Fibroblast of skin of abdomen (primary cell): ENCODE results near the gene BST1.
"Not testable (repeated sequence)": the region's sequence is repeated elsewhere in the genome, so short reads cannot be mapped to it uniquely, and the experiment has no call there.

Source experiments
- DNase-seq: peaks from one replicate; pipeline ENCODE4 v3.0.0-alpha.2; 2013

Gene BST1

DNA sequence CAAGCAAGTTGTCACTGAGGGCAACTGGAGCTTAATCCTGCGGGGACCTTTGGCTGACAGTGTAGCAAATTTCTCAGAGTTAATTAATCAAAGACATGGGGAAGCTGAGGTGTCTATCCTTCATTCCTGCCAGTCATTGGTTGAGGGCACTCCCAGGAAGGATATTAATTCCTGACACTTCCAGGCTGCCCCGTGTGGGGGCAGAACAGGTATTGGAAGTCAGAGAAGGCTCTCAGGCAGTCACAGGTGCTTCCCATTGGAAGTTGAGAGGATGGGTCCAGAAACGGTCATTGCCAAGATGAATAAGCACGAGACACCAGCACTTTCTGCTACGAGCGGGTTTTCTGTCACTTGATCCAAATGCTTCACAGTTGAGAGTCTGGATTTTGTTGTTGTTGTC lies 46.1 kb downstream of the BST1 start:
- no peak for DNase-seq

DNA sequence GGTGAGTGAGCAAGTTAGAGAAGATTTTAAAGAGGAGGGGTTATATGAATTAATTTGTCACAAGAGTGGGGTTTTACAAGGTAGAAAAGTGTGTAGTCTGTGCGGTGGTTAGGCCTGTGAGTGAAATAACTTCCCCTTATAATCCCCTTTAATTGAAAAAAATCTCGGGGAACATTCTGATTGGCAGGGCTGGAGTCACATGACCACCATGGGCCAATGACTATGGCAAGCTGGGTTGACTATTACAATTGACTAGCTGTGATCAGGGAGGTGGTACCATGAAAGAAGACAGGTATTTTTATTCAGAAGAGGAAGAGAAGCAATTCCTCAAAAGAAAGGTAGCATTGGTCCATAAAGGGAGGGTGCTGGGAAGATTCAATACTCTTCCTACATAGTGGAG lies 48.3 kb downstream of the BST1 start:
- DNase-seq: no peak

DNA sequence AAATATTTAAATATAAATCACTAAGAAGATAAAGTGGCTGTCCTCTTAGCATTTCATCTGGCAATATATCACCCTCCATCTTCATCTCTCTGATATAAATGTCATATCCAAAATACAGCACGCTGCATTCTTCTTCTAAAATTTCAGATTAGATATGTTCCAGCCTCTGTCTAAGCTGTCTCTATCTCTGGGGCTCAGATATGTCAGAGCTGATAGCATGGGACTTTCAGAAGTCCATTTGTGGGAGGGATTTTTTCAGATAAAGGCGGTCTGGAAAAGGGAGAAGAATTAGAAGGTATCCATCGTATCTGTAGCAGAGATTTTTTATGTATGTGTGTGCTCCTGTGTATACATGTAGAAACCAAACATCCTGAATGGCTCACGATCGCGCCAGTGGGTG lies 50.2 kb downstream of the BST1 start:
- DNase-seq: no peak

DNA sequence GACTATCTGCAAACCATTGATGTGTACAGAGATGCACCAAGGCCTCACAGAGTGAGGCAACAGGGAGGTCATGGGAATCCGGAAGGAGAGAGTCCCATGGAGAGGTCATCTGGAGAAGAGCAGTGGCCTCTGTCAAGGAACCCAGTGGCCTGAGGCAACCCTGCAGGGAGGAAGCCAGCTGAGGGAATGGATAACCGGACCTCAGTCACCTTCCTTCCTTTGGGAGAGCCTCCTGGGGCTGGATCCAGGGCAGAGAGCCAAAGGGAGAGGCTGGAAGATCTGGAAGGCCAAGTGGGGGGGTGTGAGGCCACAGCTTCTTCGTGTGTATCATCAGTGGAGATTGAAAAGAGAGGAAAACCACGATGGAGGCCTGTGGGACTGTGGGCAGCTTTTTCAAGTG lies 50.9 kb downstream of the BST1 start:
- DNase-seq: no peak

DNA sequence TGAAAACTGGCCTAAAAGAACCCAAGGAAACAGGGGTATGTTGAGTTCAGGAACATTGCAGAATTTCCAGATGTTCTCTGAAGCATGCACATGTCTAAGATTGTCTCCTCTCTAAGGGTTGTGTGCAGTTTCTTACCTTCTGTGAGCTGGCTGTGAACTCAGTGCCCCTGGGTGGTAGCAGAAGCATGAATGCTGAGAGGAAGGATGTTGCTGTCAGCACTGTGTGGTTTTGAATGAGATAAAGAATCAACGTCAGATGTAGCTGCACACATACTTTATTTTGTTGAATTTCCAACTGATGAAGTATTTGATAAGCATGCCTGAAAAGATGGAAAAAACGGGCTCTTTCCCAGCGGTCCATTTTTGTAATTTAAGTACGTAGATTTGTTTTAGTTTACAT lies 51.5 kb downstream of the BST1 start:
- DNase-seq: peak; percentile 33

DNA sequence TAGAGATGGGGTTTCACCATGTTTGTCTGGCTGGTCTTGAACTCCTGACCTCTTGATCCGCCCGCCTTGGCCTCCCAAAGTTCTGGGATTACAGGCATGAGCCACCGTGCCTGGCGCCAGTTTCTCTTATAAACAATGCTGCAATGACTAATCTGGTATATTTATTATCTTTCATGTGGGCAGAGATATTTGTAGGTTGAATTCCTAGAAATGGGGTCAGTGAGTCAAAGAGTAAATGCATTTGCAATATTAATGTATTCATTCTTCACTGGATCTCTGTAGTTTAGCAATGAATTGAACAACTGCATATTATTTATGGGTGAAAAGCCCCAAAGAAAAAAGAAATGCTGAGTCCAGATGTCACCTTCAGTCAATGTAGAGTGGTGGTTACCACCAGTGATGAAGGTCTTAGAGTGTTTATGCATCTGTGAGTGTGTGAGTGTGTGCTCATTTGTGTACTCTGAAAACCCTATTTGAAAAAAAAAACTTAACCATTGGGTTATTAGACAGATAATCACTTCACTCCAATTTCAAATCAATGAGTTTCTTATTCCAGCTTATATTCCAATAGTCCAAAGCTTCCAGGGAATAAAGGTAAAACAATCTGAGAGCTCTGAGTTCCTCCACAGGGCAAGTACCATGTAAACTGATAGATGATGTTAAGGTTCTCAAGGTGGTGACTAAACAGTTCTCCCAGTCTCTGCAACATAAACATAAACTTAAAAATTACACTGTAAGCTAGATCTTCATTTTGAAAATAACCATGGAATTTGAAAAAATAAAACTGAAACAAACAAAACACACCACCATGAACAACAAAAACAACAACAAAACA lies 52.7 kb downstream of the BST1 start:
- no peak for DNase-seq

DNA sequence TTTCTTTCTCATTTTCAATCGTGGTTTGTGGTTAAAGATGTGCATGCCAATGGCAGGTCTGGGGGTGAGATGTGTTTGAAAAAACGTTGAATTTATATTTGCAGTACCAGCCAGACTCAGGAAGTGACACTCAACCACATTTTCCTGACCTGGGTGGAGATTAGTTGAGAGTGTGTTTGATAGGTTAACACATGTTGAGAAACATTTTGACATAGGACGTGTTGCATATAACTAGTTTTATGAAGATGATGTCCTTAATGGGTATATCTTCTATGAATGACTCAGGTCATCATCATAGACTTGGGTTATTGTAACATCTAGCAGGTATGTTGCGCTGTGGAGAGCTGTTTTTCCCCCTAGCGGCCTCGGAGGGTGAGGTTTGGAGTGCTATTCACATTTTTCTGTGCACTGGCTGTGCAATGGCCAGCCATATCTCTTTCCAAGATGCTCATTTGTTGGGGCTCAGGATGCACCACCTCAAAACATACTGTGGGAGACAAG lies 53.5 kb downstream of the BST1 start:
- DNase-seq: peak; percentile 26

DNA sequence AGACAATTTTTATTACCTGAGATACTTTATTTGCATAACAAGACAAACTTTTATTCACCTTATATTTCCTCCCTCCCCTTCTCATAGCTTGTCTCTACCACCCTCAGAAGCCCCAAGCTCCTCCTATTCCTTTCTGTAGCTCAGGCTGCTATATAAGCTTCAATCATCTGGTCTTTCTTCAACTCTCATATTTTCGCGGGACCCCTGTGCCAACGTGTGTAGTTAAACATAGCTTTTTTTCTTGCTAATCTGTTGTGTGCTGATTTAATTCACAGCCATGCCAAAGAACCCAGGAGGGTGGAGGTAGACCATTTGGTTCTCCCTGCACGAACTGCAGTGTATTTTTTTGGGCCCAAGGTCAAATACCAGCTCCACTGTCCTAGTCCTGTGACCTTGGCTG lies 54.2 kb downstream of the BST1 start:
- DNase-seq: no peak

DNA sequence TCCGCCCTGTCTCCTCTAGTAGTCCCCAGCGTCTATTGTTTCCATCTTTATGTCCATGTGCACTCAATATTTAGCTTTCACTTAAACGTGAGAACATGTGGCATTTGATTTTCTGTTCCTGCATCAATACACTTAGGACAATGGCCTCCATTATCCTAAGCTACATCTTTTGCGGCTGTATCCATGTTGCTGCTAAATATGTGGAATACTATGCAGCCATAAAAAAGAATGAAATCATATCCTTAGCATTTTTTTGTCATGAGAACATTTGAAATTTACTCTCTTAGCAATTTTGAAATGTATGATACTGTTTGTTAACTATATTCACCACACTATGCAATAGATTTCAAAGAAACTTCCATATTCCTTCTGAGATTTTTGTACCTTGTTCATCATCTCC lies 55.4 kb downstream of the BST1 start:
- DNase-seq: no peak

DNA sequence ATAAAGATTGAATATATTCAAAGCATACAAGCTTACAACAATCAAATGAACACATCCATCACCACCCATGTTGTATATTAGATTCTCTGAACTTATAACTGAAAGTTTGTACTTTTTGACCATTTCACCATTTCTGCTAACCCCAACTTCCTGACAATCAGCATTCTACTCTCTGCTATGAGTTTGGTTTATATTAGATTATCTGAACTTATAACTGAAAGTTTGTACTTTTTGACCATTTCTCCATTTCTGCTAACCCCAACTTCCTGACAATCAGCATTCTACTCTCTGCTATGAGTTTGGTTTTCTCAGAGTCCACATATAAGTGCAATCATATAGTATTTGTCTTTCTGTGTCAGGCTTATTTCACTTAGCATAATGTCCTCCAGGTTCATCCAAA lies 59.6 kb downstream of the BST1 start:
- not testable (repeated sequence) for DNase-seq

DNA sequence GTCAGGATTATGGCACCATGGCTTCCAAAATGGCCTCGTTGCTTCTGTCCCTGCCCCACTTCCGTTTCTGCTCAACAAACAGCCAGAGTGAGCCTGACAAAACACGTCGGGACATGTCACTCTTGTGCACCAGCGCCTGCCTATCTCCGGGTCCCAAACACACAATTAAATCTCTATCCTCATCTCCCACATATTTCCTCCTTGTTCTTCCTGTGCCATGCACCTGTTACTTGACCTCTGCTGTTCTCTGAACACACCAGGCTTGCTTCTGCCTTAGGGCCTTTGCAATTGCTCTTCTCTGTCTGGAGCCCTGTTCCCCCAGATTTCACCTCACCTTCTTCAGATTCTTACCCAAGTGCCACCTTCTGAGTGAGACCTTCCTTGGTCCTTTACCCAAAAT lies 62.5 kb downstream of the BST1 start:
- DNase-seq: no peak

DNA sequence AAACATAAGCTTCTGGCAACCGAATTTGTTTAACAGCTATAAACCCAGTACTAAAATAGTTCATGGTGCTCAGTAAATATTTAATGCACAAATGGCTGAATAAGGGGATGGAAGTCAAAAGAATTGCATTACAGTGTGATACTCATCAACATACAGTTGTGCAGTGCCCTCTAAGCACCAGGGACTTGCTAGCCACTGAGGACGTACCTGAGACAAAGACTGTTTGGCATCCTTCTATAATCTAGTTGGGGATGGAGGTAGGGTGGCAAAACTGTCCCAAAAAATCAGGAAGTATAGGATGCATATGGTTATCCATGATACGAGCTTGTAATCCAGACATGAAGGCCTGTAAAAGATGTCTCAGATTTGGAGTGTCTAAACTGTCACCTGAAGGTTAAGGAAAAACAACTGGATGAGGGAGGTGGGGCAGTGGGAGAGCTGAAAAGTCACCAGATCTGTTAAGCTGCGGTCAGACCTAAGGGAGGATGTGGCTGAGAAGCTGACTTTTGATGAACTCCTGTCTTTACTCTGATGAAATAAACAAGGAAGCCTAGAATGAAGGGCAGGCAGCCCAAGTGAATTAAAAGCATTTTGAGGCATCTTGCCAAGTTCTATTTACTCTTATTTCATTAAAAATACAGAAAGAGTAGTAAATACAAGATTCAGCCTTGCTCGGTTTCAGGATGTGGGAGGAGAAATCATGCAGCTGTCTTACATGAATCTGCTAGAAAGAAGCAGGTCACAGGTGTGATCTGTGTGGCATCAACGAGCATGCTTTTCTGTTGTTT lies 63.2 kb downstream of the BST1 start:
- no peak for DNase-seq

DNA sequence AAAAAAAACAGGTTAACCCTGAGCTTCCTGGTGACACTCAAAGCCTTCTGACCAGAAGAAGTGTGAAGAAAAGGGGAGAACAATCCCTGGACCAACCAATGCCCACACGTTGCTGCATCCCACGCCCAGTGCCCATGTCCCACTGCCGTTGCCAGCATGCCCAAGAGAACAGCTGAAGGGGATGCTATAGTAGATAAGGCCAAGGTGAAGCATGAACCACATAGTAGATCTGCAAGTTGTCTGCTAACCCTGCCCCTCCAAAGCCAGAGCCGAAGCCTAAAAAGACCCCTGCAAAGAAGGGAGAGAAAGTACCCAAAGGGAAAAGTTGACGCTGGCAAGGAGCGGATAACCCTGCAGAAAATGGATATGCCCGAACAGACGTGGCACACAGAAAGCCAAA lies 64.0 kb downstream of the BST1 start:
- no peak for DNase-seq

DNA sequence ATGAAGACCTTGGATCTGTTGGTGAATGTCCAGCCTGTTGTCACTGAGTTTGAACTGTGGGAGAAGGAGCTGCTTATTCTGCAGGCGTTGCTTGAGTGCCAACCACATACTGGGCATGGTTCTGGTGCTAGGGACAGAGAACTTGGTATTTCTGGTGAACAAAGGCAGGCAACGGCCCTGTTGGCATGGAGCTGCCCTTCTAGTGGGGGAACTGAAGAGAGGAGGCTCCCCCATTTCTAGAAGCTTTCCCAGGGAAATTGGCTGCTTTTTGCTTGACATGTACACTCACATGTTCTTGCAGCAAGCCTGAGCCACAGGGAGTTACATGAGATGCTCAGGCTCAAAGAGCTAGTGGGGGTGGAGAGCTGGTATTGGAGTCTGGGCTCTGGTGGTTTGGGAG lies 66.3 kb downstream of the BST1 start:
- DNase-seq: no peak

DNA sequence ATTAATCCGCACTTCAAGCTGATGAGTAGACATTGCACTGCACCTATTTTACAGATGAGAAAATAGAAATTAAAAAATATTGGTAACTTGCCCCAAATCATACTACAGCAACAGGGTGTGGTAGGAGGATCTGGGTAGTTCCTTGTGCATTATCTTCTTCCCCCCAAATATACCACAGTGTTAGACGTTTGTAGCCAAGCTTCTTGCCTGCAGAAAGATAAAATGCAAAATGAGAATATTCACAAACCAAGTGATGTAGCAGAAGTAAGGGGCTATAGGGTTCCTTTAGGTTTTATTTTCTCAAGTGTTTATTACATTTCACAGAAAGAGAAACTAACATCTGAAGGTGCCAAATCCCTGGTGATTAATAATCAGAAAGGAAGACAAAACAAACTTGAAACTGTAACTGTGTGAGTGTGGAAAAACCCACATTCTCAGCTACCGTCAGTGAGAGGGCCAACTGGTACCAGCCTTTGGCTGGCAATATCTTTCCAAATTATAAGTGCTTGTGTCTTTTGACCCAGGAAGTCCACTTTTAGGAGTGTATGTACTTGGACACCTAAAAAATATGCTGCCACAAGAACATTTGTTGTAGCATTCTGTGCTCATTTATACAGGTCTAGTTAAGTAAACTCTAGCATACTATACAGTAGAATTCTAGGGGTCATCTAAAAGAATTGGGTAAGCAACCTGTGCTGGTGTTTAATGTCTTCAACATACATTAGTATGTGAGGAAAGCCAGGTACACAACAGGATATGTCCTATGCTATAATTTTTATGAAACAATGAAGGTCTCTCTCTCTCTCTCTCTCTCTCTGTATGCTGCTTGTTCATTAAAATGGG lies 68.6 kb downstream of the BST1 start:
- DNase-seq: no peak

DNA sequence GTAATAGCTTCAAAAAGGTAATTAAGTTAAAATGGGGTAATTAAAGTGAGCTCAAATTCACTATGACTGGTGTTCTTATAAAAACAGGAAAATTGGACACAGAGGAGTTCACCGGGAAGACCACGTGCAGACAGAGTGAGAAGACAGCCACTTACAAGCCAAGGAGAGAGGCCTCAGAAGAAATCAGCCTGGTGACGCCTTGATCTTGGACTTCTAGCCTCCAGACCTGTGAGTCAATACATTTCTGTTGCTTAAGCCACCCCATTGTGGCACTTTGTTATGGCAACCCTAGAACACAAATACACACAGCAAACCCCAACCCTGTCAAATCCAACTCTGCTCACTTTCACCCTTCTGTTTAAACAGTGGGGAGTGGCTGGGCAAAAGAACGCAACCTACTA lies 71.2 kb downstream of the BST1 start:
- DNase-seq: no peak

DNA sequence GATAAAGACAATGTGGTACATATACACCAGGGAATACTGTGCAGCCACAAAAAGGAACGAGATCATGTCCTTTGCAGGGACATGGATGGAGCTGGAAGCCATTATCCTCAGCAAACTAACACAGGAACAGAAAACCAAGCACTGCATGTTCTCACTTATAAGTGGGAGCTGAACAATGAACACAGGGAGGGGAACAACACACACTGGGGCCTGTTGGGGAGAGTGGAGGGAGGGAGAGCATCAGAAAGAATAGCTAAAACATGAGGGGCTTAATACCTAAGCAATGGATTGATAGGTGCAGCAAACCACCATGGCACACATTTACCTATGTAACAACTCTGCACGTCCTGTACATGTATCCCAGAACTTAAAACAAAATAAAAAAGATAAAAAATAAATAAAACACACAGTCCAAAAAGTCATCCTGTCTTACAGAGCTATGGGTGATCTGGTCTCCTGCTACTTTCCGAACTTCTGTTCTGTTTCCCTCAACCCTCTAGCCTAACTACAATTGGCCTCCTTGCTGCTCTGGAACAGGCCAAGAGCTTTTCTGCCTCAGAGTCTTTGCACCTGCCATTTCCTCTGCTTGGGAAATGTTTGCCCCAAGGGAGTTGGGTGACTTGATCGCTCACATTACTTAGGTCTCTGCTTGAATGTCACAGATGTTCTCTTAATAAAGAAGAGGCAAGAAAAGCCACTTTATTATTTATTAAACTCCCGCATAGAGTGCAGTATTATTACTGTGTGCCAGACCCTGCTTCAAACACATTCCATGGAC lies 74.2 kb downstream of the BST1 start:
- no peak for DNase-seq

DNA sequence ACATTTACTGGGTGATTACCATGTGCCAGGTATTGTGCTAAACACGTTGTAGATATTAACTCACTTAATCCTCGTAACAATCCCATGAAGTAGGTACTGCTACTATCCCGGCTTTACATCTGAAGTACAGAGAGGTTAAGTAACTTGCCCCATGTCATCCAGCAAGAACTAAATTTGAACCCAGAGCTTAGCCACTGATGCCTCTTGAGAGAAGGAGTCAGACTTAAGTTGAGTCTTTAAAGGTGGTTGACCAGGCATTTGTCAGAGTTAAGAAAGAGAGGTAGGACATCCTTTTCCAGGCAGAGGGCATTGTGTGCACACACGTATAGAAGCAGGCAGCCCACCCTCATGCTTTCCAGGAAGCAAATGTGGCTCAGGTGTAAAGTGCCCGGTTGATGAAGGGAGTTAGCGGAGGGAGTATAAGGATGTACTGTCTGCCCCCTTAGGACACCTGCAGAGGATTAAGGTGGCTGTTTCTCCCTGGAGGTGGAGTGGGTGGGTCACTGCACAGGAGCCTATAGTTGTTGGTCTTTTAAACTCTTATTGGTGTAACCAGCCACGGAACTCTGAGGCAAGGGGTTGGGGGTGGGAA lies 74.9 kb downstream of the BST1 start:
- DNase-seq: no peak

DNA sequence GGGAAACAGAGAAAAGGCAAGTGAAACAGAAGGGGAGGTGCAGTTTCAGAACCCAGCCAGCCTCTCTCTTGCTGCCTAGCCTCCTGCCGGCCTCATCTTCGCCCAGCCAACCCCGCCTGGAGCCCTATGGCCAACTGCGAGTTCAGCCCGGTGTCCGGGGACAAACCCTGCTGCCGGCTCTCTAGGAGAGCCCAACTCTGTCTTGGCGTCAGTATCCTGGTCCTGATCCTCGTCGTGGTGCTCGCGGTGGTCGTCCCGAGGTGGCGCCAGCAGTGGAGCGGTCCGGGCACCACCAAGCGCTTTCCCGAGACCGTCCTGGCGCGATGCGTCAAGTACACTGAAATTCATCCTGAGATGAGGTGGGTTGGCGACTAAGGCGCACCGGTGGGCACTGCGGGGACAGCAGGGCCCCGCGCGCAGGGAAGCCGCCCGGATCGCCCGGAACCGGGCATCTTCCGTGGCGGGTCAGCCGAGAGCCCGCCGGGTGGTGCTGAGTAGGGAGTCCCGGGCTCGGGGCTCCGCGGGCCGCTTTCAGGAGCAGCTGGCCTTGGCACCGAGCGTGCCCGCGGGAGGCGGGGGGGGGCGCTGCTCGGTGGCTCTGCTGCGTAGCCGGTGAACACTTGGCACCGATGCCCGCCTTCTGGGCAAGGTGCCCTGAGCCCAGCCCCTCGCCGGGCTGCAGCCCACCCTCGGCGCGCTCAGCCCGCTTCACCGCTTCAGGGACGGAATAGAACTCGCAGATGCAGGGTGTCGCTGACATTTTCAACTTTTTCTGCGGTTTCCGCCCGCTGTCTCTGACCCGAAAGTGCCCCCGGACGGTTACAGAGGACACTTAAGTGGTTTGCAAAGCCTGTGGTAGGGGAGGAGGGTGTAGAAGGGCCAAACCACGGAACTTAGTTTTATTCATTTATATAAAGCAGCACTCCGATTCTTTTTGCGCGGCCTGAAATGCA lies 75.7 kb downstream of the BST1 start, which contains the start of gene CD38:
CD38 (plus strand) TSS at position 40 of the 953 bp plus-strand sequence; CDS start at position 127, 87 bp downstream.
- DNase-seq: no peak

DNA sequence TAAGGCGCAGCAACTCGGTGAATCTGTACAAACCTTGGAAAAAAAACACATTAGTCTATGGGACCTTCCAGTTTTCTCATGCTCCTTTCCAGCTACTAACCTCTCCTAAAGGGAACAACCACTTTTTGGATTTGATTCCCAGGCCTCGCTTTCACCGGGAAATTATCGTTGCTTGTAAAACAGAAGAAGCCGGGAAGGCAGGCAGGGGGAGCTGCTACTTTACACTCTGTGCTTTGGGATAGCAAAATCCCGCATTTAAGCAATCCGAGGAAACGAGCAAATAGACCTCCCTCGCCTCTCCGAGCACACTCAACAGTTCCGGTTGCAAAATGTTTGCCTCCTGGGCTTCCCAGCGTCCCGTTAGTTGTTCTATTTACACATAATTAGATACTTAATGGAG lies 76.4 kb downstream of the BST1 start:
- DNase-seq: peak; percentile 58
